ENCODE data around the gene SRXN1.

DNA sequence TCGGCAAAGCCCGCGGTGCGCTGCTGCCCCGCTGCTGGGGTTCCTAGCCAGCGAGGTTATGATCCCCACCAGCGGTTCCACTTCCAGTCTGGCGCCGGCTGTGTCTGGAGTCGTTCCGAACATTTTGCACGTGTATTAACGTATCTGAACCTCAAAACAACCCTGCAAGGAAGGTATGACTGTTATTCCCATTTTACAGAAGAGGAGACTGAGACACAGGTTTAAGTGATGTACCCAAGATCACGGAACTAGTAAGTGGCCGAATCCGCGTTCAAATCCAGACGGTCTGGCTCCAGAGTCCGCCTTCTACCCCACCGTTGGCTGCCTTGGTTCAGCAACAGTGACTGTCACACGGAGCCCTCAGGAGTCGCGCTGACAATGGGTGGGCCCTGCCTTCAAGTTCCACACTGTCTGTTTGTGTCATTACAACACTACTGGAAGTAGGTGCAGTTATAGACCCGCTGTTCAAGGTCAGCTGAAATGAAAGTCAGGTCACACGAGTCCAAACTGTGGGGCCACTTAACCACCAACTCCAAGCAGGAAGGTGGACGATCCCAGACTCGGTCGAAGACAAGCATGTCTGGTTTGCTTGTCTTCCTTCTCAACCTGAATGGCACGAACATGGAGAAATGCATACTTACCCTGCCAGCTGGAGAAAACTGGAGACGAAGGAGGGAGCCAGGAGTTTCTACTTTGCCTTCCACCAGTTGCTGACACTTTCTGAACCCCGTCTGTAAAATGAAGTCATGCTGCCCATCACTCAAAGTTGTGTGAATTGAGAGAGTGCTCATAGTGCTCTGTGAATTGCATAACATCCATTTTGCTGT is 803 bp upstream of the SRXN1 start:
- TF ChIP-seq, protein P1, sequence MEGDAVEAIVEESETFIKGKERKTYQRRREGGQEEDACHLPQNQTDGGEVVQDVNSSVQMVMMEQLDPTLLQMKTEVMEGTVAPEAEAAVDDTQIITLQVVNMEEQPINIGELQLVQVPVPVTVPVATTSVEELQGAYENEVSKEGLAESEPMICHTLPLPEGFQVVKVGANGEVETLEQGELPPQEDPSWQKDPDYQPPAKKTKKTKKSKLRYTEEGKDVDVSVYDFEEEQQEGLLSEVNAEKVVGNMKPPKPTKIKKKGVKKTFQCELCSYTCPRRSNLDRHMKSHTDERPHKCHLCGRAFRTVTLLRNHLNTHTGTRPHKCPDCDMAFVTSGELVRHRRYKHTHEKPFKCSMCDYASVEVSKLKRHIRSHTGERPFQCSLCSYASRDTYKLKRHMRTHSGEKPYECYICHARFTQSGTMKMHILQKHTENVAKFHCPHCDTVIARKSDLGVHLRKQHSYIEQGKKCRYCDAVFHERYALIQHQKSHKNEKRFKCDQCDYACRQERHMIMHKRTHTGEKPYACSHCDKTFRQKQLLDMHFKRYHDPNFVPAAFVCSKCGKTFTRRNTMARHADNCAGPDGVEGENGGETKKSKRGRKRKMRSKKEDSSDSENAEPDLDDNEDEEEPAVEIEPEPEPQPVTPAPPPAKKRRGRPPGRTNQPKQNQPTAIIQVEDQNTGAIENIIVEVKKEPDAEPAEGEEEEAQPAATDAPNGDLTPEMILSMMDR (IDR thresholded peaks at IDR 0.05; ENCODE audit: low read length), result no peak
- TF ChIP-seq EZH2 (optimal IDR thresholded peaks at IDR 0.05; ENCODE audit: low read depth, low read length), result no peak

Measured in MM.1S (cell line).